Stimulated activated CD8-positive, alpha-beta memory T cell treated with anti-CD3 and anti-CD28 coated beads, Interleukin-4, amount 100 ng/mL, for 4 hours (primary cell): ENCODE measurements around the gene HAGHL.

ENCODE experiments used
- DNase-seq, 2 donors: peaks; one replicate each; pipeline ENCODE4 v3.0.0-alpha.2; 2020; ENCODE audit warnings: low read depth in 2 of 2, low spot score in 1 of 2

HAGHL gene

DNA sequence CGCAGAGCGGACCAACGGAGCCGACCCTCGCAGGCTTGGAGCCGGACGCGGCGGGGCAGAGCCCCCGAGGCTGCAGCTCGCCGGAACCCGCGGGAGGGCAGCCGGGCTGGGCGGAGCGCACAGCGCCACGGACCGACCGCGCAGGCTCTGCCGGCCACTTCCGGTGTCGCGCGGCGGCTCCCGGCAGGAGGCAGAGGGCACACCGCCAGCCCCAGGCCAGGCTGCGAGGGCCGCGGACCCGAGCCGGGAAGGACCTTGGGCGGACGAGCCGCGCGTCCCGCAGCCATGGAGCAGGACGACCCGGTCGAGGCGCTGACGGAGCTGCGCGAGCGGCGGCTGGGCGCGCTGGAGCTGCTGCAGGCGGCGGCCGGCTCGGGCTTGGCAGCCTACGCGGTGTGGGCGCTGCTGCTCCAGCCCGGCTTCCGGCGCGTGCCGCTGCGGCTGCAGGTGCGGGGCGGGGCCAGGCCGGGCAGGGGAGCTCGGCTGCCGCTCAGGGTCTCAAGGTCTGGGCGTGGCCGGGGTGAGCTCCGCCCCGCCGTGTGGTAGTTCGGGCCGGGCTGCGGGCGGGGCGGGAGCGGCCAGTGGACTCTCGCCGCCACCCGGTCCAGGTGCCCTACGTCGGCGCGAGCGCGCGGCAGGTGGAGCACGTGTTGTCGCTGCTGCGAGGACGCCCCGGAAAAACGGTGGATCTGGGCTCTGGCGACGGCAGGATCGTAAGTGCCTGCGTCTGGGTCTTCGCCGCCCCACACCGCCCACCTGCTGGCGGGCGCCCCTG, 5.7 kb upstream of the HAGHL start, which contains the start of gene ANTKMT:
TSS of gene ANTKMT (plus strand) at position 157 of the 775 bp plus-strand sequence. CDS start at position 286, 129 bp downstream.
- DNase-seq = peak; percentile 37 to 57

DNA sequence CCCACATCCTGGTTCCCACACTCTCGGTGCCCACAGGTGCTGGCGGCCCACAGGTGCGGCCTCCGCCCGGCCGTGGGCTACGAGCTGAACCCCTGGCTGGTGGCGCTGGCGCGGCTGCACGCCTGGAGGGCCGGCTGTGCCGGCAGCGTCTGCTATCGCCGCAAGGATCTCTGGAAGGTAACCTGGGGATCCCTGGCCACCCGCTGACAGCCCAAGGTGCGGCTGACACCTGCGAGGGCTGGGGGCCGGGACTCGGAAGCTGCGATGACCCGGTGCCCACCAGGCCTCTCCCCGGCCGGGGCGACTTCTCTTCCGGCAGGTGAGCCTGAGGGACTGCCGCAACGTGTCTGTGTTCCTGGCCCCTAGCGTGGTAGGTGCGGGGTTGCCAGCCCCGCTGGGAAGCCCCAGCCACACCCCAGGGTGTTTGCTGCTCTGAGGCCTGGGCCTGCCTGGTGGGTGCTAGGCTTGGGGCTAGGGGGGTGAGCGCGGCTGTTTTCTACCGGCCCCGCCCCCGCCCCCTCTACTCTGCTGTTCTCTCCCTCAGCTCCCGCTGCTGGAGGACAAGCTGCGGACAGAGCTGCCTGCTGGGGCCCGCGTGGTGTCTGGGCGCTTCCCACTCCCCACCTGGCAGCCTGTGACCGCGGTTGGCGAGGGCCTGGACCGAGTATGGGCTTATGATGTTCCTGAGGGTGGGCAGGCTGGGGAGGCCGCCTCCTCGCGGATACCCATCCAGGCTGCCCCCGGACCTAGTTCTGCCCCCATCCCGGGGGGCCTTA, 5.0 kb upstream of the HAGHL start:
- DNase-seq = no peak

DNA sequence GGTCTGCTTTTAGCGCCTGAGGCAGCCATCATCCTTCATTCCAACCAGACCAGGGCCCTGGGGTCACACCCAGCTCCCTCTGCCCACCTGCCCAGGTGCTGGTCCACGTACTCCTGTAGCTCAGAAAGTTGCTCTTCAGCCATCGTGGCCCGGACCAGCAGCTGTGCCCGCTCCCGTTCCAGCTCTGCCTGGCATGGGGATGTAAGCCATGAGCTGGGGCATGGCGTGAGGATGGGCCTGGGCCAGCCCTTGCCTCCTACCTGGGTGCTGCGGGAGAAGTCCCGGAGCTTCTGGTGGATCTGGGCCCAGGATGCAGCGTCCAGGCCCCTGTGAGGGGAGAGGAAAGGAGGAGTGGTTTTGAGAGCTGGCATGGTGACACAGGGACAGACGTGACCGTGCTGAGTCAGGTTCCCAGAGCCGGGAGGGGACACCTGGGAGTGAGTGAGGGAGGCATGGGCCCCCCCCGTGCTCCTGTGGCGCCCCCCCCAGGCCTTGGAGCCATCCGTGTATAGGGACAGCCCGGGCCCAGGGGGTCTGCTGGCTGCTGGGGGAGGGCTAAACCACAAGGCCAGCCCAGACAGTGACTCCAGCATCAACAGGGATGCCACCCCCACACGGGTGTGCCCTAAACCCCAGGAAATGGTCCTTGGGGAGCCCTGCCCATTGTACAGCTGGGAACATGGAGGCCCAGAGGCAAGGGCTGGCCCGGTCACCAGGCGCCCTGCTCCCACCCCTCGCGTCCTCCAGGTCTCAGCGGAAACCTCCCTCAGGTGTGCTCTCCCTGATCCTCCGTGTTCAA, 3.9 kb upstream of the HAGHL start:
- no peak for DNase-seq

DNA sequence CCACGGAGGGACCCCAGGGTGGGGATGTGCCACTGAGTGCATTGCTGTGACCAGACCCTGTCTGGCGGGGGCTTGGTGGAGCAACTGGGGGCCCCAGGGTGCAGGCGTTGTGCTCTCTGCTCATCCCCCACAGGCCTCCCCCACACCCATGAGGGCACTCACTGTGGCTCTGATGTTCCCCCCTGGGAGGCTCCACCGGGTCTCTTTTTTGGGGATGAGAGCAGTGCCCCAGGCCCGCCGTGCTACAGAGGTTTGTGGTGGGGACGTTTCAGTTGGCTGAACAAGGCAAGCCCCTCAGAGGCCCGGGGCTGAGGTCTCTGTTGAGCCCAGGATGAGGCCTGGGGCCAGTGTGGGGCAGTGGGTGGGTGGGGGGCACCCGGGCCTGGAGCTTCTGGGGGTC, 3.2 kb upstream of the HAGHL start:
- DNase-seq = no peak

DNA sequence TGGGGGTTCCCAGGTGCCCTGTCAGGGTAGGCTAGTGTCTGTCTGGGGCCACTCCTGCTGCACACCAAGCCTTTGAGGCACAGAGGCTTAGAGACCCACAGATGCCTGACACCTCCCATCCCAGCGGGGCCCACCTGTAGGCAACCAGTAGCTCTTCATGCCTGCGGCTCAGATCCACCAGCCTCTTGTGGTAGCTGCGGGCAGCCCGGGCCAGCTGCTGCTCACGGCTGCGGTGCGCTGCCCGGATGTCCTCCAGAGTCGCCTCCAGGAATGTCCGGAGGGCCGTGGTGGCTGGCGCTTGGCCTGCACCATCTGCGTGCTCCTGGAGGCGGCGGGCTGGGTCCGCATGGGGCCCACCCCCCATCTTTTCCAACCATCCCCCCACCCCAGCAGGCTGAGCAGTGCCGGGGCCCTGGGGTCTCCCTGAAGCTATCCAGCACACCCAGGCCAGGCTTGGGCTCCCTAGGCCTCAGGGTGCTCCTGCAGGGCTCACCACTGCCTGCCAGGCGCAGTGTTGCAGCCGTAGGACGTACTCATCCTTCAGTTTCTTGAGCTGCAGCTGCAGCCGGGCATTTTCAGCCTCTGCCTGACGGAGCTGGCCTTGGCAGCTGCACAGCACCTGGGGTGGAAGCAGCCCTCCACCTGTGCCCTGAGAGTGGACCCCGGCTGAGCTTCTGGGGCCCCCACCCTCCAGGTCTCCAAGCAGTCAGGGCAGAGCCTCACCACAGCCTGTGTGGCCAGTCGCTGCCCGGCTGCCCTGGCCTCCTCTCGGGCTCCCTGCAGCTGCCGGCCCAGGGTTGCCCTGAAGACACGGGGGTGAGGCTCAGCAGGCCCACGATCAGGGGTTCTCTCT, 2.5 kb upstream of the HAGHL start:
- DNase-seq = no peak

DNA sequence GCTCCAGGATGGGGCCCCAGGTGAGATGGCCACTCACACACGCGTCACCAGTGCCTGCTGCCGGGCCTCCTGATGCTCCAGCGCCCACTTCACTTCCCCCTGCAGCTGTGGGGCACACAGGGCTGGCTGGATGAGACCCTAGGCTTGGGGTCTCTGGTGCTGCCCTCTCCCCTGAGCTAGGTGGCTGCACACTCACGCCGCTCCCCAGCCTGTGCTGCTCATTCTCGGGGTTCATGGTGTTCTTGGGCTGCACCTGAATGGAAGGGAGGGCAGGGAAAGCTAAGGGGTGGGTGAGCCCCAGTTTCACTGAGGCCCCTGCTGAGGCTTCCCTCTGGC, 1.9 kb upstream of the HAGHL start:
- DNase-seq = no peak

DNA sequence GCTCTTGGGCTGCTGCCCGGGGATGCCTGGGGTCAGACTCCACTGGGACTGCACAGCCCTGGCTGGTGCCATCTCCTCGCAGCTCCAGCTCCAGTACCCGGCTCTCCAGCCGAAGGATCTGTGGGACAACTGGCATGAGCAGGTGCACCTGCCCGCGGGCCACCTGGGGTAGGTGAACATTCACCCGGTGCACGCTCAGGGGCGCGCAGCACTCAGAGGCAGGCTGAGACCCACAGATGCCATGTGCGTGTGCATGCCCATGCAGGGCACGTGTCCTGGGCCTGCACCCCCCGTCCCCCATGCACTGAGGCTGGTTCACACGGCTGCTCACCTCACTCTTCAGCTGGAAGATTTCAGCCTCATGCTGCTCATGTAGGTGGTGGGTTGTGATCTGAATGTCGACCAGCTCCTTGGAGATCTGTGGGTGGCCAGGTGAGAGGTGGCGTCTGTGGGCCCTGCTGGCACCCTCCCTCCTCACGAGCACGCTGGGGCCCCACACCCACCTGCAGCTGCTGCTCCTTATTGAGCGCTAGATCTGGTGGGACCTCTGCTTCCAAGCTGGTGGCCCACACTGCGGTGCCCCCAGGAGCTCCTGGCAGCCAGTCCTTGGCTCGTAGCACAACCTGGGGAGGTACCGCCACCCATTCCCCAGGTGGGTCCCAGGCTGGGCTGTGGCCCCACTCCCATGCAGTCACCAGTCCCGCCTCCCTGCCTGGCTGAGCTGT, 1.3 kb upstream of the HAGHL start:
- no peak for DNase-seq

DNA sequence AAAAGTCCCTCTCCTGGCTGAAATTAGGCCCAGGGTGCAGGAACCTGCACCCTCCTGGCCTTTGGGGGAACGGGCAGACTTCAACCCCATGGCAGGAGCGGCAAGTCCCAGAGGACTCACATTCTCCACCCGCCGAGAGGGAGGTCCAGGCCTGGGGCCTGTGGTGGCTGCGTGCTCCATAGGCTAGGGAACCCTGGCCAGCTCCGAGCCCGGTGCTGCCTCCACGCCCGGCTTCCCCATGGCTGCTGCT, 793 bp upstream of the HAGHL start:
- DNase-seq = no peak

DNA sequence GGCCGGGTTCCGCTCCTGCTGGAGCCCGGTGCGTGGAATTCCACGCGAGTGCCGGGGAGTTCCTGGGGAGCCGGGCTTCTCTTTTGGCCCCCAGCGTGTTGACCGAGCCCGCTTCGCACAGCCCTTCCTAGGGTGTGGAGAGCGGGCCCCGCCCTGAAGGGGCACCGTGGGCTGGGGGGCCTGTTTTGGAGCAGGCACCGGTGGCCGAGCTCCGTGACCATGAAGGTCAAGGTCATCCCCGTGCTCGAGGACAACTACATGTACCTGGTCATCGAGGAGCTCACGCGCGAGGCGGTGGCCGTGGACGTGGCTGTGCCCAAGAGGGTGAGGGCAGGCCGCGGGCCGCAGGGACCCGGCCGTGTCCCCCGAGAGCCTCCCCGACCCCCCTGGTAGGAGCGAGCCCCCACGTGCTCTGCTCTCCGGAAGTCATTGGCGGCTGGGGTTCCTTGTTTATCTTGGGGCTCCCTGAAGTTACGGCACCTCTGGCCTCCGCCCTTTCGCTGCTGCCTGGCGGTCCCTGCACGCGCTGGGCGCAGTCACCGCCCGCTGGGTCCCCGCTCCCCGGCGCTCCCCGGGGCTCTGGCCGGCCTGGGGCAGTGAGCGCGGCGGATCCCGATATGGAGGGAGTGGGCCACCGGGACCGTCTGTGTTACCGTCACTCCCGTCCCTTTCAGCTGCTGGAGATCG, 528 bp downstream of the HAGHL start:
- no peak for DNase-seq

DNA sequence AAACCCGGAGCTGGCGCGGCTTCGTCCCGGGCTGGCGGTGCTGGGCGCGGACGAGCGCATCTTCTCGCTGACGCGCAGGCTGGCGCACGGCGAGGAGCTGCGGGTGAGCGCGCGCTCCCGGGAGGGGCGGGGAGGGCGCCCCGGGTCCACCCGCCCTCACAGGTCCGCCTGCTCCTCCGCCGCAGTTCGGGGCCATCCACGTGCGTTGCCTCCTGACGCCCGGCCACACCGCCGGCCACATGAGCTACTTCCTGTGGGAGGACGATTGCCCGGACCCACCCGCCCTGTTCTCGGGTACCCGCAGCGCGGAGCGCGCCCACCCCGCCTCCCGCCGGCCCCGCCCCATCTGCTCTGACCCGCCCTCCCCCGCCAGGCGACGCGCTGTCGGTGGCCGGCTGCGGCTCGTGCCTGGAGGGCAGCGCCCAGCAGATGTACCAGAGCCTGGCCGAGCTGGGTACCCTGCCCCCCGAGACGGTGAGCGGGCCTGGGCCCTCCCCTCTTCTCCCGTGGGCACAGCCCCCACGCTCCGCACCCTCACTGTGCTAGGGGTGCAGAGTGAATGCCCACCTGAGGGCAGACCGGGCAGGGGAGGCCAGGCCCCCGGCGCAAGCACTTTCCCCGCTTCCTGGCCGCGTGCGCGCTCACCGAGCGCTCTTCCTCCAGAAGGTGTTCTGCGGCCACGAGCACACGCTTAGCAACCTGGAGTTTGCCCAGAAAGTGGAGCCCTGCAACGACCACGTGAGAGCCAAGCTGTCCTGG, 1.4 kb downstream of the HAGHL start:
- DNase-seq = peak in 1 of 2 donors; percentile 42

DNA sequence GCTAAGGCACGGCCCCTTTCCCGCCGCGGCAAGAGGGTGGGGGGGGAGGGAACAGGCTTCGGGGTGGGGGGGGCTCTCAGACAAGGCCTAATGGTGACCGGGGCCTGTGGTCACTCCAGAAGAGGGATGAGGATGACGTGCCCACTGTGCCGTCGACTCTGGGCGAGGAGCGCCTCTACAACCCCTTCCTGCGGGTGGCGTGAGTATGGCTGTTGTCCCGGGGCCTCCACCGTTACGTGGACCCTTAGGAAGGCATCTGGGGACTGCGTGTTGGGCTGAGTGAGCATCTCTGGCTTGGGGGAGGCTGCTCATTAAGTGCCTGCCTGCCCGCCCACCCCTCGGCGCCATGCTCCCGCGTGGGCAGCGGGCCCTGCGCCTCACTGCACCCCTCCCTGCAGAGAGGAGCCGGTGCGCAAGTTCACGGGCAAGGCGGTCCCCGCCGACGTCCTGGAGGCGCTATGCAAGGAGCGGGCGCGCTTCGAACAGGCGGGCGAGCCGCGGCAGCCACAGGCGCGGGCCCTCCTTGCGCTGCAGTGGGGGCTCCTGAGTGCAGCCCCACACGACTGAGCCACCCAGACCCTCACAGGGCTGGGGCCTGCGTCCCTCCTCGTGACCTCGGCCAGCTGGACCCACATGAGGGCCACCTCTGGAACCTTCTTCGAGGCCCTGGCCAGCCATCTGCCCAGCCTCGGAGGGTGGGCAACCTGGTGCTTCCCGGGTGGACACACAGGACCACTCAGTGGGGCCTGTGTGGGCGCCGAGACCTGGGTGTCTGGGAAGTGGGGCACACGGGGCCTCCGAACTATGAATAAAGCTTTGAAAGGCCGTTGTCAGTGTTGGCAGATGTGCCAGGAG, 2.2 kb downstream of the HAGHL start:
- no peak for DNase-seq

DNA sequence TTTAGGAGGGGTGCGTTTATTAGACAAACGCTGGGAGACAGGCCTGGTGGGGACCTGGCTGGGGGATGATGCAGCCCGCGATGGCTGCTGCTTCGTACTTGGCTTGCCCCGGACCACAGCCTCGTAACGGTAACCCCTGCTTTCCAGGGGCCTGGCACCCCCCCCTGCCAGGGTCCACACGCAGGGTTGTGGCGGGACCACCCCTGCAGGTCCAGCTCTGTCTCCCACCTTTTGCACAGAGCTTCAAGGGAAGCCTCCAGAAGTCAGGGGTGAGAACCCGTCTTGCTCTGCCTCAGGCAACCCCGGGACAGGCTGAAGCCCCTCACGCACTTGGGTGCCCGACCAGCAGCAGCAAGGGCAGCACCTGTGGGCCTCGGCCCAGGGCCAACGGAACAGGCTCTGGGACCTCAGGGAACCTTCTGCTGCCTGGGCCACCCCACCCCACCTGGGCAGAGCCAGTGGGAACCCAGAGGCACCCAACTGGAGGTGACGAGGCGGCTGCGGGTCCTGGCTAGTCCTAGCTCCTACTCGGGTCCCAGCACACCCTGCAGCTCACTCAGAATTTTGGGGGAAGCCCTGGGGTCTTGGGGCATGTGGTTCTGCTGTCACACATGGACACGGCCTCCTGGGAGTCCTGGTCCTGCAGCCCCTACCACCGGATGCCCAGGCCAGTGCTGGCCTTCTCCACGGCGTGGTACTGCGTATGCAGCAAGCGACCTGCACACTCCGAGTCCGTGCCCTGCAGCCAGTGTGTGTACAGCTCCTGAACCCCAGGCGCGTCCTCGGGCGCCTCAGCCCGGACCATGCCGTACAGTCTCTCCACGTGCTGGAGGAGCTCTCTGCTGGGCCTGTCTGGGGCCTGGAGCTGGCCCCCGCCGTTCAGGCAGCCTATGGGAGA, 3.1 kb downstream of the HAGHL start:
- DNase-seq = no peak

DNA sequence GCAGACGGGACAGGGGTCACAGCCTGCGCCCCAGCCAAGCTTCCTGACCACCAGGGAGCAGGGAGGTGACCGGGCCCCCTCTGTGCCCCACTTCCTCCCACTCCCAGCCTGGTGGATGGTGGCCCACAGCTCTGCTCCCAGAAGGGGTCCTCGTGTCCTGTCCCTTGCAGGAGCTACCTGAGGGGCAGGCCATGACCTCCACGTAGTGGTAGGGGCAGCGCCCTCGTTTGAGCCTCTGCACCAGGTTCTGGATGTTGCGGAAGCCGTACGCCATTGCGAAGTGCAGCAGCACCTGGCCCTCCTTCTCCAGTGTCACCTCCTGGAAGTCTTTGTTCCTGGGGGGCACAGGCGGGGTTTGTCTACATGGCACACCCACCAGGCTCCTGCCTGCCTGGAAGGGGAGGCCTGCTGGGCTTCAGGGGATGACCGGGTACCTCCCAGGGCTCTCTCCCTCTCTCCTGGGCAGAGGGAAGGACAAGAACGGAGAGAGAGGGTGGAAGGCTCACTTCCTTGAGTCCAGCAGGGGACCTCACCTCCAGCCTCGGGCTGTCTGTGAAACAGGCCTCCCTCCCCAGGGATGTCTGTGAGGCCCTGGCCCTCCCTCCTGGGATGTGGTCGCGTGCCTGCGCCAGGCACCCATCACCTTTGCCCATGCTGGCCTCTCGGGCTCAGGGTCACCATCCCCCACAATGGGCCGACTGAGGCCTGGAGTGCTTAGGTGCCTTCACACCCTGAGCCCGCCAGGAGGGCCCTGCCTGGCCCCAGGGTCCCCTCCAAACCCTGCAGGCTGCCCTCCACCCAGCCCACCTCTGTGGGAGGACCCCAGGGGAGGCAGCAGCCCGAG, 4.0 kb downstream of the HAGHL start:
- DNase-seq = no peak

DNA sequence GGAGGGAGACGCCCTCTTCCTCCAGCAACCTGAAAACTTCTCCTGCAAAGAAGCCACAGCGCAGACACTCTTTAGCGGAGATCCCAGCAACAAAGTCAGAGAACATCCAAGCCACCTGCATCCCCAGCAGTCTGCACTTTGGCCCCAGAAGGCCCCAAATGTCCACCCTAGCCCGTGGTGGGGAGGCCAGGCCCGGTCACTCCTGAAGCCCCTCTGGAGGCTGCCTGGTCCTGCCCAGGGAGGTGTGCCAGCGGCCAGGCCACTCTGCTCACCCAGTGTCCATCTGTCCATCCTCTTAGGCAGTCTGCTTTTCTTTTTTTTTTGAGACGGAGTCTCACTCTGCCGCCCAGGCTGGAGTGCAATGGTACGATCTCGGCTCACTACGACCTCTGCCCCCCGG, 5.4 kb downstream of the HAGHL start:
- DNase-seq = no peak

DNA sequence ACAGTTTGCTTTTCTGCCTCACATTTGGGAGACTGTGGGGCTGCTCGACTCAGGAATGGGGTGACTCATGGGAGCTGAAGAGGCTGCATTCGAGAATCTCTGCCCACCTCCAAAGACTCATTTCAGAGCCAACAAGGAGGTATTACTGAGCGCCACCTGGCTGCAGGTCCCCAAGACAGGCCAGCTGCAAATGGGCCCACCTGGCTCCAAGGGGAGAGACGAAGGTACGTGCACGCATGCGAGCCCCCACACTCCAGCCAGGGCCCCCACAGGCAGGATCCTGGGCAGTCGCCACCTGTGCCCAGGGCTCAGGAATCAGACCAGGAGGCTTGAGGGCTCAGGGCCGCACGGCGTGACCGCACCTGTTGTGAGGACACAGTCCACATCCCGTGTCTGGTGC, 6.0 kb downstream of the HAGHL start:
- DNase-seq = no peak
